ENCODE measurements around the gene TSPOAP1.

Gene TSPOAP1

GRCh38 chr17:58329035-58329809 is 627 bp upstream of the TSPOAP1 start:
- peak in 2 of 3 donors; percentile 85 to 88 for DNase-seq (ENCODE audit: low read depth in 3 of 3)

GRCh38 chr17:58327363-58328194 is 1.0 kb downstream of the TSPOAP1 start:
- DNase-seq (ENCODE audit: low read depth in 3 of 3), result no peak

- no peak for DNase-seq (ENCODE audit: low read depth in 3 of 3)
These were observed 1.8 kb downstream of the TSPOAP1 start for GRCh38 chr17:58326609-58327362.

- DNase-seq (ENCODE audit: low read depth in 3 of 3), result no peak
These were observed 2.6 kb downstream of the TSPOAP1 start for GRCh38 chr17:58325976-58326468.

DNA sequence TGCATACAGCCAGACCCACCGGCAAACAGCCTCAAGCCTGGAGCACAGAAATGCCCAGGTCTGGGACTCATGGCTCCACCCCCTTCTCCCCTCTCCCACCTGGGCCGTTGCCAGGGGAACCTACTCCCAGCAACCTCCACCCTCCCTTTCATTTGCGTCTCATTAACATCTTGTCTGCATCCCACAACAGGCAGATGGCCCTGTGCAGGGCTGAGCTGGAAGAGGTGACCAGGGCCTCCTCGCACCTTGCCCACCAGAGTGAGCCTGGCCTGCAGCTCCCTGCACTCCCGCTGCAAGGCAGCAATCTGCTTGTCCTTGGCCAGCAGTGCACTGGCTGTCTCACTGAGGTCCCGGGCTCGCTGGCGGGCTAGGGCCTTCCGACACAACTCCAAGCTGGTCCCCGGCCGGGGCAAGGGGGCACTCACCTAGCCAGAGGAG is 3.3 kb downstream of the TSPOAP1 start:
- DNase-seq (ENCODE audit: low read depth in 3 of 3), result no peak

GRCh38 chr17:58324409-58325288 is 3.9 kb downstream of the TSPOAP1 start:
- no peak for DNase-seq (ENCODE audit: low read depth in 3 of 3)

- no peak for DNase-seq (ENCODE audit: low read depth in 3 of 3)
These were observed 4.6 kb downstream of the TSPOAP1 start for GRCh38 chr17:58324056-58324408.

DNA sequence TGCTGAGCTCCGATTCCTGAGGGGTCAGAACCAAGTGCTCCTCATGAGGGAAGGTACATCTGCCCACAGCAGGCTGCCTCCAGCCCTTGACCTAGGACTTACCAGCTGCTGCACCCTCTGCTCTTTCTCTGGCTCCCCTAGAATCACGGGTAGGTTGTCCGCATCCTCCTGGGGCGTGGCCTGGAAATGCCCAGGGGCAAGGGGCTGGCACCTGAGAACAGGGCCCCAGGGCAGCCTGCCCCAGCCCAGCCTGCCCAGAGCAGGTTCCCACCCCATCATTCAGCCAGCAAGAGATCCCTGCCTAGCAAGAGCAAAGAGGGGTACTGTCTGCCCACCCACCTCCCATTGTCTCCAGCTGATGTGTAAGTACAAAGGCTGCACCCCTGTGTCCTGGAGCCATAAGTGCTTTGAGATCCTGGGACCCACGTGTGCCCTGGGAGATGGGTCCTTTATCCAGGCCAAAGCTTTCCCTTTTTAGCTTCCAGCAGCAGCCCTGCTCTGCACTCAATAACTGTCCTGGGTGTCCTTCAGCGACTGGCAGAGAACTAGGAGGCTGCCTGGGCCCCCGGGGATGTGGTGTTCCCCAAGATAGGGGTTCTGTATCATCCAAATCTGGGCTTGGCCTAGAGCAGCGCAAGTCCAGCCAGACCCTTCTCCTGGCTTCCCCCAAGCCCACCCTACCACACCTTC is 5.1 kb downstream of the TSPOAP1 start:
- no peak for DNase-seq (ENCODE audit: low read depth in 3 of 3)

DNA sequence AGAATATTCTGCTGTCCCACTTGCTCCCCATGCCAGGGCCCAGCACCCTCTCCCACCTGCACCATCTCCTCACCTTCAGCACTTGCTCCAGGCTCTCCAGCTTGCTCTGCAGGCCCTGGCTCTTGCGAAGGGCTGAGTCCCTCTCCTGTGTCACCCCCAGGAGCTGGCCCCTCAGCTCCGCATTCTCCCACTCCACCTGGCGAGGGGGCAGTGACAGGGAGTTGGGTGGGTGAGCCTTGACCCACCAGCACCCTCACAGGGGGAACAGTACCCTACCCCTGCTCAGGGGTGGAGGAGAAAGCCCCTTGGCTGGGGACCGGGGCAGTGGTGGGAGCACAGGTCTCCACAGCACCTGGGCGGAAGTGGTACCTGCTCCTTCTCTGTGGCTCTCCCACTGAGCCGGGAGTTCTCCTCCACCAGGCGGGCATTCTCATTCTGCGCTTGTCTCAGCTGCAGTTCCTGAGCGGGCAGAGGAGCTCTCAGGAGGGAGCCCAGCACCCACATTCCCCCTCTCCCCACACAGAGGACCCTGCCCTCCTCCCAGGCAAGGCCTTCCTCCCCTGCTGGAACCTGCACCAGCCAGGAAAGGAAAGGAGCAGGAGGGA is 5.9 kb downstream of the TSPOAP1 start:
- no peak for DNase-seq (ENCODE audit: low read depth in 3 of 3)

DNA sequence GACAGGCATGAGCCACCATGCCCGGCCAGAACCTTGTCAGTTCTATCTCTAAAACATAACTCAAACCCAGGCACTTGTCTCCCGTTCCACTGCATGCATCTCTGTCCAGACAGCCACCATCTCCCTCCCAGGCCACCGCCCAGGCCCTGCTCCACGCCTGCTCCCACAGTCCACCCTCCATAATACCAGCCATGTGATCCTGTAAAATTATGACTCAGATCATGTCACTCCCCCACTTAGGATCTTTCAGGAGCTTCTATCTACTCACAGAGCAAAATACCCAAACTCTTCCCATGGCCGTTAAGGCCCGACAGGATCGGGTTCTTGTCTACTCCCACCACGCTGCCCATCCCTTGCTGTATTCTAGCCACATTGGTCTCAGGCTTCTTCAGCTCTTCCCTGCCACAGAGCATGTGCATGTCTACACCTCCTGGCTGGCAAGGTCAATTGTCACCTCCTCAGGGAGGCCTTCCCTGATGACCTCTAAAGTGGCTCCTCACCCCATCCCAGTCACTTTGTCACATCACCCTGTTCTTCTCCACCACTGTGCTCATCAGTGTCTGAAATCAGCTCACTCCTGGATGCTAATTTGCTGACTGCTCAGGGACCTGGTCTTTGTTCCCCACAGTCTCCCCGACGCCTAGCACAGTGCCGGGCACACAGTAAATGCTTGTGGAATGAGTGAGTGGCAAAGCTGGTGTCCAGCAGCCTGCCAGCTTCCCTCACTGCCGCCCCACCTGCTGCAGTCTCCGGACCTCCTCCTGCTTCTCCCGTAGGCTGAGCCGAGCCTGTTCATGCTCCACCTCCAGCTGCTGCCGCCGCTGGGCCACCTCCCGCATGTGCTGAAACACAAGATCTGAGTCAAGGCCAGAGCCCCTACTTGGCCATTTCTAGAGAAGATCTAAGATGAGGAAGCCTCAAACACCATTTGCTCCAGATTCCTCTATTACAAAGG is 6.7 kb downstream of the TSPOAP1 start:
- no peak for DNase-seq (ENCODE audit: low read depth in 3 of 3)

GRCh38 chr17:58320570-58321323 is 7.8 kb downstream of the TSPOAP1 start:
- DNase-seq (ENCODE audit: low read depth in 3 of 3), result no peak

DNA sequence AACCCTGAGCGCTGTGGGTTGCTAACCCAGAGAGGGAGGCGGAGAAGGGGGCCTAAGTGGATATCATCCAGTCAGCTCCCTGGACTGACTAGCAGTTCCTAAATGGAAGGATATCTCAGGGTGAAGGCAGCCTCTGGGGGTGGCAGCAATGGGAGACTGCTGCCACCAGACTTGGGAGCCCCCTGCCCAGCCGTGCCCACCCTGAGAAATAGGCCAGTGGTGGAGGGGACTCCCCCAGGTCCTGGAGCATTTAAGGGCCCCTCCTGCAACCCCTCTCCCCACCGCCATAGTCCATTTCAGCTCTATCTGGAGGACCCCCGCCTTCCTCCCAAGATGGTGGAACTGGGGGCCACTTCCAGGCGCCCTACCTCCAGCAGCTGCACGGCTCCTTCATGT is 8.4 kb downstream of the TSPOAP1 start:
- DNase-seq (ENCODE audit: low read depth in 3 of 3), result no peak

GRCh38 chr17:58319173-58320162 is 9.1 kb downstream of the TSPOAP1 start:
- DNase-seq (ENCODE audit: low read depth in 3 of 3), result no peak

DNA sequence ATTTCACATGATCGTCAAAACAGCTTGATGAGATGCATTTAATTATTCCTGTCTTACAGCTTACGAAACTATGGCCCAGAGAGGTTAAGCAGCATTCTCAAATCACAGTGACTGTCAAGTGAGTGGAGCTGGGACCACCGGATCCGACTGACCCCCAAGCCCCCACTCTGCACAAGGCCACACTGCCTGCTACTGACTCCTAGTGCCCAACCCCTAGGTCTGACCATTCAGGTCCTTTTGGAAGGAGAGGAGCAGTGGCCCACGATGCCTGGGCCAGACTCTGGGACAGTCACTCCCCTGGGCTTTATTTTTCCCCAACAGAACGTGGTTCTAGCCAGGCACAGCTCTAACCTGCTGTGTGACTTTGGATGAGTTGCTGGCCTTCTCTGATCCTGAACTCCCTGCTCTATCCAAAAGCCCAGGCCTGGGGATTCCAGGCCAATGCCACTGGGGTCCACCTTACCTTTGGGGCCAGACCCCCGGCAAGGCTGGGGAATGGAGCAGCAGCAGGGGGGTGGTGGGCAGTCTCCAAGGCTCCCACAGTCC is 9.9 kb downstream of the TSPOAP1 start:
- no peak for DNase-seq (ENCODE audit: low read depth in 3 of 3)

GRCh38 chr17:58318065-58318481 is 10.5 kb downstream of the TSPOAP1 start:
- DNase-seq (ENCODE audit: low read depth in 3 of 3), result no peak

- peak; percentile 52 to 76 (median 61) for DNase-seq (ENCODE audit: low read depth in 3 of 3)
These were observed 11.1 kb downstream of the TSPOAP1 start for GRCh38 chr17:58317421-58318064.

All from stimulated activated CD4-positive, alpha-beta T cell treated with anti-CD3 and anti-CD28 coated beads, TNF-alpha, amount 100 ng/mL, for 48 hours (primary cell).